BLaER1 (cell line): ENCODE results near the gene ANKMY1.

ENCODE experiments used
- H3K27ac ChIP-seq: shearing (Covaris generic); formaldehyde crosslinking; 2 replicates; pipeline ENCODE4 v1.8.1; 2022
- H3K27me3 ChIP-seq: shearing (Covaris generic); formaldehyde crosslinking; 2 replicates; pipeline ENCODE4 v1.8.1; 2022
- H3K36me3 ChIP-seq: shearing (Covaris generic); formaldehyde crosslinking; 2 replicates; pipeline ENCODE4 v1.8.1; 2022
- H3K4me1 ChIP-seq: shearing (Covaris generic); formaldehyde crosslinking; 2 replicates; pipeline ENCODE4 v1.8.1; 2022
- H3K4me2 ChIP-seq: shearing (Covaris generic); formaldehyde crosslinking; 2 replicates; pipeline ENCODE4 v1.8.1; 2022
- H3K4me3 ChIP-seq: shearing (Covaris generic); formaldehyde crosslinking; 2 replicates; pipeline ENCODE4 v1.8.1; 2022
- H3K9ac ChIP-seq: shearing (Covaris generic); formaldehyde crosslinking; 2 replicates; pipeline ENCODE4 v1.8.1; 2022
- H3K9me3 ChIP-seq: shearing (Covaris generic); formaldehyde crosslinking; 2 replicates; pipeline ENCODE4 v1.8.1; 2022
- H4K20me1 ChIP-seq: shearing (Covaris generic); formaldehyde crosslinking; 2 replicates; pipeline ENCODE4 v1.8.1; 2022
- Cebpa-rat ChIP-seq: shearing (Covaris generic); IDR thresholded peaks from 2 replicates; pipeline ENCODE4 v1.8.1; 2022

The ANKMY1 gene

GRCh38 chr2:240588006-240588655, 30.3 kb upstream of the ANKMY1 start:
- Histone ChIP-seq H3K4me2 (peak overlapping the region; percentile 90), H3K4me3 (peak overlapping the region; percentile 98), H3K4me1 (peaks cover 47% of the 10 kb centered on the region), H4K20me1 (peaks cover 77% of the 10 kb centered on the region), H3K36me3 (peaks cover 49% of the 10 kb centered on the region), H3K9ac (peak overlapping the region; percentile 96), H3K9me3 (no peaks in the 10 kb centered on the region), H3K27me3 (no peaks in the 10 kb centered on the region), H3K27ac (0 out of 2 replicates have a peak overlapping the region, but pooled peaks have one; percentile 2)
- TF ChIP-seq Cebpa-rat: no peak

DNA sequence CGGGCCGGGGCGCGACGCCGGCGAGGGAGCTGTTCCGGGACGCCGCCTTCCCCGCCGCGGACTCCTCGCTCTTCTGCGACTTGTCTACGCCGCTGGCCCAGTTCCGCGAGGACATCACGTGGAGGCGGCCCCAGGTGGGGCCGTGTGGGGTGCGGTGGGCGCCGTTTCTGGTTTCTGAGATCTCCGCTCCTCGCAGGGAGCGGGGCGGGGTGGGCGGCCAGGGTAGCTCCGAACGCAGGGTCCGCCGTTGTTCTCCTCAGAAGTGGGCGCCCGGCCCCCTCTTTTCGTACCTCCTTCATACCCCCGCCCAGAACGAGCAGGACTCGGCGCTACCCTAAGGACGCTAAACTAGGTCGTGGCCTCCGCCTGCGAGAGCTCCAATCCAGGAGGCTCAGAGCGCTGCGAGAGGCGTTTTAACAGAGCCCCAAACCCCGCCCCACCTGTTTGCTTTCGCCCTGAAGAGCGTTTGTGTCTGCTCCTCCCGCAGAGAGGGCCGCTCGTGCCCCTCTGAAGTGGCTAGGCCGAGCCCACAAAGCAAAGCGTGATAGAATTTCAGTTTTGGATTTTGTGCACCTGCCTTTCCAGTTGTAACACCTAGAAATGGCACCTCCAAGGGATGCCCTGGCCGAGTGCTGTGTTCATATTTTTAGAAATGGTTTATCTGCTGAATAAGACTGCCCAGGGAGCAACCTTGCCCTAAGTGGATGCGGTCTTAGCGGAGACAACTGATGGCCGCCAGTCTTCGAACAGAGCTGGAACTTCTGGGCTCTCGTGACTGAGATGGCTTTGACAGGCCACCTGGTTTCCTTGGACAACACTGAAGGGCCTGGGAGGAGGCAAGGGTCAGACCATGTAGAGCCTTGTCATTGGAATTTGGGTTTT, 29.4 kb upstream of the ANKMY1 start:
- Histone ChIP-seq H3K4me2 (peak overlapping the region; percentile 90), H3K4me3 (peak overlapping the region; percentile 98), H3K9me3 (no peaks in the 10 kb centered on the region), H3K27me3 (no peaks in the 10 kb centered on the region), H3K36me3 (peaks cover 45% of the 10 kb centered on the region), H3K27ac (peak overlapping the region; percentile 99), H3K4me1 (peaks cover 57% of the 10 kb centered on the region), H4K20me1 (peaks cover 67% of the 10 kb centered on the region), H3K9ac (peak overlapping the region; percentile 96)
- no peak for TF ChIP-seq Cebpa-rat

DNA sequence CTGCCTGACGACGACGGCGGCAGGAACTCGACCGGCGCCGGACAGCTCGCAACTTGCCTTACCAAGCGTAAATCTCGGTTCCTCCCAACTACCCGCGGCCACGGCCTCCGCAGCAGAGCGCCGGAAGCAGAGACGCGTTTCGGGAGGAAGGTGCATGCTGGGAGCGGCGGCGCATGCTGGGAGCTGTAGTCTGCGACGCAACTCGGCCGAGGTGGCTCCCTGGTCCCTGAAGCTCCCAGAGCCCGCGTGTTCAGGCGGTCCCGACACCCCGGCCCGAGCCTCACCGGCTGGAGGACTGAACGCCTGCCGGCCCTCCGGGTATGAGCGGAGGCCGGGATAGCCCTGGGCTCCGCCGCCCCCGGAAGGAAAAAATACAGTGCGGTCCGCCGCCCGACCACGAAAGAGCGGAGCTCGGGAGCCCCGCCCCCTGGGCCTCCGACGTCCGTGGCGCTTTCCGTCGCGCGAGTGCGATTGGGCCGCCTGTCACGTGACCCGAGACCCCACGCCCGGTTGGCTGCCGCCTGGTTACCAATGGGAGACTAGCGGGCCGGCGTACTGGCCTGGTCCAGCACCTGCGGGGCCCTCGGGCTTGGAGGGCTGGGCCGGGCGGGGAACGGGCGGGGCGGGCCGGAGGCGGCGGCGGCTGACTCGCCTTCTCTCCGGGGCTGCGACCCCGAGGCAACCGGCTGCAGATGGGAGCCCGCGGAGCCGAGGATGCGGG, 28.6 kb upstream of the ANKMY1 start, which contains the start of gene CAPN10:
Gene CAPN10, plus strand, starts transcription at position 537 of the 721 bp plus-strand sequence. Its CDS starts 178 bp downstream, at position 715.
- peaks cover 45% of the 10 kb centered on the region for H3K36me3 ChIP-seq

GRCh38 chr2:240585681-240586197, 28.0 kb upstream of the ANKMY1 start:
- Histone ChIP-seq H3K27me3 (no peaks in the 10 kb centered on the region), H3K4me3 (peak overlapping the region; percentile 98), H3K4me1 (peaks cover 61% of the 10 kb centered on the region), H4K20me1 (peaks cover 53% of the 10 kb centered on the region), H3K9ac (peak overlapping the region; percentile 96), H3K9me3 (peaks cover 11% of the 10 kb centered on the region), H3K4me2 (peak overlapping the region; percentile 94), H3K36me3 (peaks cover 45% of the 10 kb centered on the region), H3K27ac (peak overlapping the region; percentile 99)
- TF ChIP-seq Cebpa-rat: no peak

More for the DNA sequence above, 28.6 kb upstream of the ANKMY1 start, which contains the start of gene CAPN10:
- H4K20me1 ChIP-seq: peaks cover 59% of the 10 kb centered on the region
- no peaks in the 10 kb centered on the region for H3K27me3 ChIP-seq
- H3K4me3 ChIP-seq: peak within 1 kb of the TSS; percentile 98
- H3K27ac ChIP-seq: peak within 1 kb of the TSS; percentile 99
- H3K4me1 ChIP-seq: peaks cover 61% of the 10 kb centered on the region
- peaks cover 5% of the 10 kb centered on the region for H3K9me3 ChIP-seq
- peak within 1 kb of the TSS; percentile 96 for H3K9ac ChIP-seq
- peak within 1 kb of the TSS; percentile 94 for H3K4me2 ChIP-seq
- no peak for TF ChIP-seq Cebpa-rat

GRCh38 chr2:240585101-240585500, 27.3 kb upstream of the ANKMY1 start:
- peaks cover 52% of the 10 kb centered on the region for H4K20me1 ChIP-seq
- peak; percentile 1; the same call in 1 of the 2 replicates for TF ChIP-seq Cebpa-rat
- H3K9me3 ChIP-seq: peaks cover 11% of the 10 kb centered on the region
- H3K27ac ChIP-seq: peak overlapping the region; percentile 99
- H3K4me2 ChIP-seq: peak overlapping the region; percentile 94
- peak overlapping the region; percentile 98 for H3K4me3 ChIP-seq
- peak overlapping the region; percentile 96 for H3K9ac ChIP-seq
- peaks cover 67% of the 10 kb centered on the region for H3K4me1 ChIP-seq
- H3K27me3 ChIP-seq: no peaks in the 10 kb centered on the region
- peaks cover 45% of the 10 kb centered on the region for H3K36me3 ChIP-seq

DNA sequence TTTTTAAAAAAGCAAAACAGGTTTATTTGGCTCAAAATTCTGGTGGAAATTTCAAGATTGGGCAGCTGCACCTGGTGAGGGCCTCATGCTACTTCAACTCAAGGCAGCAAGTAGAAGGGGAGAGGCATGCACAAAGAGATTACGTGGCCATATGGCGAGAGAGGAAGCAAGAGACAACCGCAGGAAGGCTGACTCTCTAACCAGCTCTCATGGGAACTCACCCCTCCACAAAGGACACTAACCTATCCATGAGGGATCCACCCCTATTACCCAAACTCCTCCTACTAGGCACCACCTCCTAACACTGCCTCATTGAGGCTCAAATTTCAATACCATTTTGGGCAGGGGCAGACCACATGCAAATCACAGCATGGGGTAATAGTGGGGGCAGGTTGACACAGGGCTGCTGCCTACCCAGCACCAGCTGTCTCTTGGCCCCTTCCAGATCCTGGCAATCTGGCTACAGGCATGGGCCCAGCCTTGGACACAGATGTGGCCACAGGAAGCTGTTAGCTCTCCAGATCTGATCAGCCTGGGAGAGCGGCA, 26.8 kb upstream of the ANKMY1 start:
- H3K27ac ChIP-seq: peak overlapping the region; percentile 99
- H3K4me2 ChIP-seq: peak overlapping the region; percentile 94
- TF ChIP-seq Cebpa-rat: peak; percentile 58; the same call in 1 of the 2 replicates
- peaks cover 72% of the 10 kb centered on the region for H3K4me1 ChIP-seq
- H3K36me3 ChIP-seq: peaks cover 45% of the 10 kb centered on the region
- peak overlapping the region; percentile 98 for H3K4me3 ChIP-seq
- peak overlapping the region; percentile 96 for H3K9ac ChIP-seq
- H4K20me1 ChIP-seq: peaks cover 52% of the 10 kb centered on the region
- H3K27me3 ChIP-seq: no peaks in the 10 kb centered on the region
- peaks cover 11% of the 10 kb centered on the region for H3K9me3 ChIP-seq

GRCh38 chr2:240583774-240584173, 26.0 kb upstream of the ANKMY1 start:
- Histone ChIP-seq H3K9me3 (peaks cover 11% of the 10 kb centered on the region), H3K36me3 (peaks cover 46% of the 10 kb centered on the region), H3K4me2 (peak overlapping the region; percentile 94), H3K27ac (peak overlapping the region; percentile 99), H3K27me3 (no peaks in the 10 kb centered on the region), H3K9ac (peak overlapping the region; percentile 58; the same call in 1 of the 2 replicates), H3K4me3 (0 out of 2 replicates have a peak overlapping the region, but pooled peaks have one; percentile 33), H4K20me1 (peaks cover 51% of the 10 kb centered on the region), H3K4me1 (peaks cover 67% of the 10 kb centered on the region)
- TF ChIP-seq Cebpa-rat: no peak

- no peak overlapping the region for H3K4me3 ChIP-seq
- peak overlapping the region; percentile 99 for H3K27ac ChIP-seq
- no peak overlapping the region for H3K9ac ChIP-seq
- H3K9me3 ChIP-seq: peaks cover 11% of the 10 kb centered on the region
- H3K36me3 ChIP-seq: peaks cover 56% of the 10 kb centered on the region
- peak overlapping the region; percentile 94 for H3K4me2 ChIP-seq
- peaks cover 57% of the 10 kb centered on the region for H3K4me1 ChIP-seq
- H3K27me3 ChIP-seq: no peaks in the 10 kb centered on the region
- H4K20me1 ChIP-seq: peaks cover 51% of the 10 kb centered on the region
- TF ChIP-seq Cebpa-rat: no peak
Measured at GRCh38 chr2:240582781-240583180, 25.0 kb upstream of the ANKMY1 start.

GRCh38 chr2:240581811-240582210, 24.0 kb upstream of the ANKMY1 start:
- Histone ChIP-seq H3K27ac (peak overlapping the region; percentile 11; the same call in 1 of the 2 replicates), H3K27me3 (no peaks in the 10 kb centered on the region), H3K9me3 (peaks cover 11% of the 10 kb centered on the region), H4K20me1 (peaks cover 51% of the 10 kb centered on the region), H3K4me3 (no peak overlapping the region), H3K4me1 (peaks cover 51% of the 10 kb centered on the region), H3K36me3 (peaks cover 66% of the 10 kb centered on the region), H3K9ac (no peak overlapping the region), H3K4me2 (peak overlapping the region; percentile 94)
- no peak for TF ChIP-seq Cebpa-rat
